ENCODE measurements around the gene PIP5K1A. TPM values are rescaled to one million over a fixed set of nuclear protein-coding genes. Genes with fewer than 3 reads are reported as not detected.

Gene PIP5K1A
- total RNA-seq, 2 experiments from 2014 or later = 41.7 to 44.7 TPM

DNA sequence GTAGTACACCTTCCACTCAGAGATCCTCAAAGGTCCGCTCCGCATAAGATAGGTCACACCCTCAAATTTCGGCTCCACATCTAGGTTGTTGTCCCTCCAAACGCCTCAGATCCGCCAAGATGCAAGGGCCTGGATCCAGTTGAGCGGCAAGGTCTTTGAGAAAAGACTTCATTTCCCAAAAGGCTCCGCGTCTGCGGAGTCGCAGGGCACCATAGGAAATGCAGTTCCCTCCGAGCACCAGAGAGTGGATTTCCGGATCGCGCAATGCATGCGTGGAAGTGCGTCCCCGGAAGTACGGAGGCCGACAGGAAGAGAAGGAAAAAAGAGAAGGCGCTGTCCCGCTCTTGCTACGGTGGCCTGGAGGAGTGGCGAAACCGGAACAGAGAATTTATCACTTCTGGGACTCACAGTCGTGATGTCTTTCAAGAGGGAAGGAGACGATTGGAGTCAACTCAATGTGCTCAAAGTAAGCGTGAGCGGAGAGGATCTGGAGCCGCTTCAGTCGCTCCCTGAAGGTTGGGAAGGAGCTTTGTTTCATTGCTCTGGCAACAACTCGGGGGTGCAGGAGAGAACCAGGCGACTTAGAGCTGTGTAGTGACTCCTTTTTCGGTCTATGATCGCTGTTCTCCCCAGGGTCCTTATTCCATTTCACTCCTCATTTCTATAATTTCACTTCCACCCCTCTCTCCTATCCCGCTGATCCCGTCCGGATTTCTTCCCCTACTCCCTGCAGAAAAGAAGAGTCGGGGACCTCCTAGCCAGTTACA is 32.4 kb upstream of the PIP5K1A start, which contains the start of the genes LYSMD1 and SCNM1:
Gene LYSMD1 (minus strand): TSS at position 165 of the 767 bp plus-strand sequence. CDS start 644 bp downstream, outside the sequence.
Gene SCNM1 (plus strand): TSS at position 407 of the 767 bp plus-strand sequence. CDS start 9 bp downstream, at position 416.
- ATAC-seq (ENCODE audit: poor library complexity) = peak; percentile 97
- H3K4me3 ChIP-seq (ENCODE audit: low read length) = peak within 1 kb of the TSS; percentile 76
- Mint-ChIP-seq H3K36me3 (ENCODE audit: low read depth) (peaks cover 81% of the 10 kb centered on the region), H3K4me1 (ENCODE audit: low read depth) (peaks cover 52% of the 10 kb centered on the region), H3K4me3 (peak within 1 kb of the TSS; percentile 93), H3K27me3 (no peaks in the 10 kb centered on the region), H3K27ac (peak within 1 kb of the TSS; percentile 89), H3K9me3 (no peaks in the 10 kb centered on the region)
- H3K4me1 ChIP-seq (ENCODE audit: insufficient read depth, low read length) = peaks cover 33% of the 10 kb centered on the region
- peak within 1 kb of the TSS; percentile 36 to 42 for H3K27ac ChIP-seq (ENCODE audit: low read depth in 1 of 2, low read length in 2 of 2)
- ChIA-PET POLR2A (interaction anchor here (0.6 to 3.6 kb wide), 14 partner anchors 9 to 930 kb away, joined by 3 to 51 read pairs (median 3); partner anchors contain the start of genes PIP5K1A, PSMB4, TMOD4 and TNFAIP8L2), CTCF (interaction anchor here (1.0 to 1.3 kb wide), 2 partner anchors 86 to 115 kb away, joined by 4 read pairs; no protein-coding TSS in a partner anchor)
- H3K27me3 ChIP-seq (ENCODE audit: control insufficient read depth in 1 of 2, insufficient read depth in 2 of 2, low read length in 2 of 2) = no peaks in the 10 kb centered on the region
- DNase-seq = peak; percentile 91 to 99 (median 94)
- H3K9me3 ChIP-seq (ENCODE audit: control insufficient read depth in 1 of 2, insufficient read depth in 1 of 2, low read length in 2 of 2) = no peaks in the 10 kb centered on the region
- intact Hi-C loops (cut with DNase I, micrococcal nuclease) = loop anchor here in 1 of 2 experiments (2.0 kb wide), 1 partner anchor 233 kb away; the partner anchor contains the start of gene PSMB4
- H3K36me3 ChIP-seq (ENCODE audit: insufficient read depth, low read length) = peaks cover 46% of the 10 kb centered on the region
- no peak for TF ChIP-seq CTCF (IDR thresholded peaks at IDR 0.05)

- H3K4me3 Mint-ChIP-seq = peak overlapping the region; percentile 93
- no peaks in the 10 kb centered on the region for H3K9me3 Mint-ChIP-seq
- Histone ChIP-seq H3K27me3 (ENCODE audit: control insufficient read depth in 1 of 2, insufficient read depth in 2 of 2, low read length in 2 of 2) (no peaks in the 10 kb centered on the region), H3K4me1 (ENCODE audit: insufficient read depth, low read length) (peaks cover 29% of the 10 kb centered on the region), H3K4me3 (ENCODE audit: low read length) (peak overlapping the region; percentile 76), H3K27ac (ENCODE audit: low read depth in 1 of 2, low read length in 2 of 2) (peak overlapping the region; percentile 20 to 34), H3K36me3 (ENCODE audit: insufficient read depth, low read length) (peaks cover 48% of the 10 kb centered on the region), H3K9me3 (ENCODE audit: control insufficient read depth in 1 of 2, insufficient read depth in 1 of 2, low read length in 2 of 2) (no peaks in the 10 kb centered on the region)
- H3K27me3 Mint-ChIP-seq = no peaks in the 10 kb centered on the region
- H3K4me1 Mint-ChIP-seq (ENCODE audit: low read depth) = peaks cover 49% of the 10 kb centered on the region
- ChIA-PET POLR2A (interaction anchor here (0.6 to 3.6 kb wide), 10 partner anchors 9 to 233 kb away, joined by 3 to 51 read pairs (median 3); partner anchors contain the start of genes PIP5K1A, PSMB4, TMOD4 and TNFAIP8L2), CTCF (interaction anchor here (1.3 kb wide), 1 partner anchor 85 kb away, joined by 4 read pairs; no protein-coding TSS in a partner anchor)
- ATAC-seq (ENCODE audit: poor library complexity) (no peak), DNase-seq (peak in 1 of 14 experiments; percentile 31)
- peaks cover 84% of the 10 kb centered on the region for H3K36me3 Mint-ChIP-seq (ENCODE audit: low read depth)
- TF ChIP-seq CTCF (IDR thresholded peaks at IDR 0.05) = no peak
- intact Hi-C loops (cut with DNase I, micrococcal nuclease) = loop anchor here in 1 of 2 experiments (2.0 kb wide), 1 partner anchor 232 kb away; the partner anchor contains the start of gene PSMB4
- peak overlapping the region; percentile 89 for H3K27ac Mint-ChIP-seq
Observed at GRCh38 chr1:151166505-151166956, 31.8 kb upstream of the PIP5K1A start.

DNA sequence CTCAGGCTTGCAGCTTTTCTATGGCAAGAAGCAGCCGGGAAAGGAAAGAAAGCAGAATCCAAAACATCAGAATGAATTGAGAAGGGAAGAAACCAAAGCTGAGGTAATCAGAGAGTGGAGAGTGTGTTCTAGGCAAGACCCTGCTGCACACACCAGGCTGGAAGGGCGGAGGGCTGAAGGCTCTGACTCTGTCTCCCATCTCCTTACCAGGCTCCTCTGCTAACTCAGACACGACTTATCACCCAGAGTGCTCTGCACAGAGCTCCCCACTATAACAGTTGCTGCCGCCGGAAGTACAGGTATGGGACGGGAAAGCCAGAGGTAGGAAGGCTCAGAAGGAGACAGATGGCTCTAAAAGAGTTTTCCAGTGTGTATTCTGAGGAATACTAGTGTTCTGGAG is 31.2 kb upstream of the PIP5K1A start:
- H3K36me3 Mint-ChIP-seq (ENCODE audit: low read depth) = peaks cover 83% of the 10 kb centered on the region
- peaks cover 45% of the 10 kb centered on the region for H3K36me3 ChIP-seq (ENCODE audit: insufficient read depth, low read length)
- H3K27ac Mint-ChIP-seq = peak overlapping the region; percentile 89
- H3K4me1 ChIP-seq (ENCODE audit: insufficient read depth, low read length) = peaks cover 26% of the 10 kb centered on the region
- TF ChIP-seq CTCF (IDR thresholded peaks at IDR 0.05) = no peak
- no peaks in the 10 kb centered on the region for H3K27me3 Mint-ChIP-seq
- H3K4me3 ChIP-seq (ENCODE audit: low read length) = peak overlapping the region; percentile 76
- H3K4me1 Mint-ChIP-seq (ENCODE audit: low read depth) = peaks cover 44% of the 10 kb centered on the region
- no peak for ATAC-seq (ENCODE audit: poor library complexity)
- no peaks in the 10 kb centered on the region for H3K9me3 Mint-ChIP-seq
- intact Hi-C loops (cut with DNase I, micrococcal nuclease) = loop anchor here in 1 of 2 experiments (1.0 to 2.0 kb wide), 2 partner anchors 23 to 232 kb away; partner anchors contain the start of genes PSMB4 and VPS72
- ChIA-PET CTCF (interaction anchor here (1.3 kb wide), 1 partner anchor 85 kb away, joined by 4 read pairs; no protein-coding TSS in a partner anchor), POLR2A (interaction anchor here (1.1 to 3.6 kb wide), 4 partner anchors 10 to 143 kb away, joined by 3 to 51 read pairs (median 3); partner anchors contain the start of genes TNFAIP8L2 and VPS72)
- no peak overlapping the region for H3K27ac ChIP-seq (ENCODE audit: low read depth in 1 of 2, low read length in 2 of 2)
- no peaks in the 10 kb centered on the region for H3K9me3 ChIP-seq (ENCODE audit: control insufficient read depth in 1 of 2, insufficient read depth in 1 of 2, low read length in 2 of 2)
- no peak for DNase-seq
- no peaks in the 10 kb centered on the region for H3K27me3 ChIP-seq (ENCODE audit: control insufficient read depth in 1 of 2, insufficient read depth in 2 of 2, low read length in 2 of 2)
- H3K4me3 Mint-ChIP-seq = peak overlapping the region; percentile 93

Data from CD4-positive, alpha-beta T cell (primary cell).